OCI-LY7 (cell line): ENCODE results near the gene RIMS4. TPM values are rescaled to one million over a fixed set of nuclear protein-coding genes. Genes with fewer than 3 reads are reported as not detected.

Experiments
- BruUV-seq: library from RNA; stranded (reverse); fragments of 400-500 nt; replicated peaks from 2 replicates; lab custom pipeline; 2021; lab: Mats Ljungman, UMichigan
- CTCF ChIA-PET: fragments of 300-600 bp; sonication (Branson Sonifier 250); formaldehyde crosslinking; loops from one replicate; lab custom pipeline; 2022; ENCODE audit warnings: antibody characterized with exemption; ENCODE audit not compliant: unreplicated experiment; lab: Charles Lee
- POLR2A ChIA-PET: fragments of 300-600 bp; sonication (Branson Sonifier 250); formaldehyde crosslinking; loops from one replicate; lab custom pipeline; 2022; ENCODE audit warnings: antibody characterized with exemption; lab: Charles Lee
- DNase-seq: peaks from one replicate; pipeline ENCODE4 v3.0.0-alpha.2; 2015; ENCODE audit warnings: low spot score
- H2AFZ ChIP-seq: fragments of 200-600 bp; sonication (generic), shearing (Covaris generic); 2 replicates; pipeline ENCODE4 v1.6.1; 2014; ENCODE audit warnings: mild to moderate bottlenecking, antibody characterized with exemption, low read length, moderate library complexity
- H3K27ac ChIP-seq: fragments of 200-600 bp; sonication (generic); 2 replicates; pipeline ENCODE4 v1.5.1; 2014; ENCODE audit warnings: mixed run types, low read depth, mild to moderate bottlenecking, moderate library complexity, low read length, inconsistent platforms; ENCODE audit not compliant: poor library complexity, severe bottlenecking
- H3K36me3 ChIP-seq: fragments of 200-600 bp; sonication (generic); 2 replicates; pipeline ENCODE4 v1.6.1; 2014; ENCODE audit warnings: mild to moderate bottlenecking, antibody characterized with exemption, low read length, moderate library complexity, mixed read lengths; ENCODE audit not compliant: insufficient read depth
- H3K4me1 ChIP-seq: fragments of 200-600 bp; sonication (generic); 2 replicates; pipeline ENCODE4 v1.5.1; 2014; ENCODE audit warnings: mild to moderate bottlenecking, low read length; ENCODE audit not compliant: insufficient read depth, poor library complexity, severe bottlenecking
- H3K4me2 ChIP-seq: fragments of 200-600 bp; sonication (generic); 2 replicates; pipeline ENCODE4 v1.6.1; 2014; ENCODE audit warnings: mild to moderate bottlenecking, low read length
- H3K4me3 ChIP-seq: fragments of 200-600 bp; sonication (generic); 2 replicates; pipeline ENCODE4 v1.5.1; 2014; ENCODE audit warnings: mild to moderate bottlenecking, low read depth, low read length; ENCODE audit not compliant: poor library complexity, severe bottlenecking
- H3K79me2 ChIP-seq: fragments of 200-600 bp; sonication (generic); 2 replicates; pipeline ENCODE4 v1.6.1; 2016; ENCODE audit warnings: low read depth, mild to moderate bottlenecking, low read length, moderate library complexity, mixed read lengths; ENCODE audit not compliant: insufficient read depth
- H3K9me2 ChIP-seq: fragments of 200-600 bp; sonication (generic); 2 replicates; pipeline ENCODE4 v1.6.1; 2016; ENCODE audit warnings: mild to moderate bottlenecking, low read length, mixed read lengths; ENCODE audit not compliant: insufficient read depth
- H3K9me3 ChIP-seq: fragments of 200-600 bp; sonication (generic); 2 replicates; pipeline ENCODE4 v1.6.1; 2014; ENCODE audit warnings: mild to moderate bottlenecking, mixed run types, low read length, mixed read lengths
- H4K20me1 ChIP-seq: fragments of 200-600 bp; sonication (generic); 2 replicates; pipeline ENCODE4 v1.6.1; 2014; ENCODE audit warnings: mild to moderate bottlenecking, antibody characterized with exemption, low read length, moderate library complexity, mixed read lengths; ENCODE audit not compliant: insufficient read depth
- CTCF ChIP-seq: fragments of 200-600 bp; sonication (generic); conservative IDR thresholded peaks from 2 replicates; pipeline ENCODE4 v1.5.1; 2014; ENCODE audit warnings: mild to moderate bottlenecking, antibody characterized with exemption, low read length, moderate library complexity, mixed read lengths
- EZH2phosphoT487 ChIP-seq: fragments of 200-600 bp; sonication (generic); IDR thresholded peaks from 2 replicates; pipeline ENCODE4 v1.6.1; 2018; ENCODE audit warnings: low read depth, borderline replicate concordance, mild to moderate bottlenecking, mixed run types, antibody characterized with exemption, low read length, moderate library complexity, mixed read lengths
- intact Hi-C: fragments of 100-400 bp; cut with micrococcal nuclease; formaldehyde crosslinking; loops from one replicate; pipeline ENCODE4 v1.10.0; 2022; ENCODE audit not compliant: unreplicated experiment
- total RNA-seq, 2 experiments: library from RNA; depleted of rRNA in 1 of 2; stranded (reverse); fragments of >200 nt in 1 of 2; shearing (Covaris generic) in 1 of 2; gene quantifications; 2 replicates each; pipeline ENCODE4 v1.2.3, GENCODE V29; 2014 to 2022

Gene RIMS4
- total RNA-seq, 2 experiments from 2014 or later, result not detected

- no peaks in the 10 kb centered on the region for H3K9me3 ChIP-seq
- no peak overlapping the region for H3K27ac ChIP-seq
- no peak overlapping the region for H3K4me3 ChIP-seq
- H3K79me2 ChIP-seq, result no peaks in the 10 kb centered on the region
- H3K4me2 ChIP-seq, result no peak overlapping the region
- H2AFZ ChIP-seq, result no peak overlapping the region
- H4K20me1 ChIP-seq, result no peaks in the 10 kb centered on the region
- intact Hi-C loops, result no loop called here
- TF ChIP-seq EZH2phosphoT487, result no peak
- no peak for TF ChIP-seq CTCF
- H3K9me2 ChIP-seq, result no peaks in the 10 kb centered on the region
- no peak for DNase-seq
- no peaks in the 10 kb centered on the region for H3K36me3 ChIP-seq
- no peaks in the 10 kb centered on the region for H3K4me1 ChIP-seq
- no TSS peak for BruUV-seq
- CTCF ChIA-PET, result no interaction called here
- POLR2A ChIA-PET, result interaction anchor here (0.7 kb wide), 1 partner anchor 30 kb away, joined by 5 read pairs; no protein-coding TSS in a partner anchor
These were observed 89.7 kb downstream of the RIMS4 start for GRCh38 chr20:44720621-44720996.

GRCh38 chr20:44719841-44720240 lies 90.5 kb downstream of the RIMS4 start:
- no peak overlapping the region for H2AFZ ChIP-seq
- no peak for TF ChIP-seq EZH2phosphoT487
- no peak for TF ChIP-seq CTCF
- H3K4me3 ChIP-seq, result no peak overlapping the region
- H3K27ac ChIP-seq, result no peak overlapping the region
- no peak for DNase-seq
- CTCF ChIA-PET, result no interaction called here
- no peak overlapping the region for H3K4me2 ChIP-seq
- no peaks in the 10 kb centered on the region for H3K79me2 ChIP-seq
- no peaks in the 10 kb centered on the region for H3K36me3 ChIP-seq
- no TSS peak for BruUV-seq
- intact Hi-C loops, result no loop called here
- H3K9me2 ChIP-seq, result no peaks in the 10 kb centered on the region
- no peaks in the 10 kb centered on the region for H4K20me1 ChIP-seq
- no peaks in the 10 kb centered on the region for H3K9me3 ChIP-seq
- no peaks in the 10 kb centered on the region for H3K4me1 ChIP-seq
- POLR2A ChIA-PET, result no interaction called here

- Histone ChIP-seq H3K4me3 (no peak overlapping the region), H3K9me3 (no peaks in the 10 kb centered on the region), H3K27ac (no peak overlapping the region), H4K20me1 (no peaks in the 10 kb centered on the region), H3K9me2 (no peaks in the 10 kb centered on the region), H3K4me1 (no peaks in the 10 kb centered on the region), H2AFZ (no peak overlapping the region), H3K79me2 (no peaks in the 10 kb centered on the region), H3K4me2 (no peak overlapping the region), H3K36me3 (no peaks in the 10 kb centered on the region)
- ChIA-PET CTCF (no interaction called here), POLR2A (no interaction called here)
- no peak for DNase-seq
- TF ChIP-seq EZH2phosphoT487 (no peak), CTCF (peak; percentile 45; the same call in 1 of the 2 replicates)
- no TSS peak for BruUV-seq
- intact Hi-C loops, result no loop called here
These were observed 92.4 kb downstream of the RIMS4 start for GRCh38 chr20:44717986-44718385.
